SK-N-SH treated with all-trans-retinoic acid at 6 μM for 48 hours (cell line): ENCODE measurements around the gene SMIM41.

Source experiments
- ATAC-seq: fragments of 200-7000 bp; cut with Tn5 transposase; 3 replicates; pipeline ENCODE4 v1.9.1; 2020; ENCODE audit warnings: mild to moderate bottlenecking, moderate library complexity
- ARNTL ChIP-seq: fragments of 450-650 bp; formaldehyde crosslinking; IDR thresholded peaks from 2 replicates; pipeline ENCODE4 v1.5.0; 2020; ENCODE audit warnings: low read depth, mild to moderate bottlenecking, moderate library complexity, borderline replicate concordance
- BACH2 ChIP-seq: fragments of 250-450 bp; sonication (Bioruptor Pico); IDR thresholded peaks from 2 replicates; pipeline ENCODE4 v1.9.0; 2021; ENCODE audit warnings: mild to moderate bottlenecking, borderline replicate concordance
- CSDC2 ChIP-seq: fragments of 250-450 bp; sonication (Bioruptor Pico); IDR thresholded peaks from 2 replicates; pipeline ENCODE4 v1.5.0; 2020; ENCODE audit warnings: mild to moderate bottlenecking, moderate library complexity
- ESRRG ChIP-seq: fragments of 250-450 bp; sonication (Bioruptor Pico); IDR thresholded peaks from 2 replicates; pipeline ENCODE4 v1.6.1; 2021; ENCODE audit warnings: mild to moderate bottlenecking
- GLIS3 ChIP-seq: fragments of 250-450 bp; sonication (Bioruptor Pico); IDR thresholded peaks from 2 replicates; pipeline ENCODE4 v1.5.0; 2020; ENCODE audit warnings: mild to moderate bottlenecking, moderate library complexity
- ISL1 ChIP-seq: fragments of 250-450 bp; sonication (Bioruptor Pico); IDR thresholded peaks from 2 replicates; pipeline ENCODE4 v2.1.2; 2022; ENCODE audit warnings: mild to moderate bottlenecking, moderate library complexity
- OSR1 ChIP-seq: fragments of 250-450 bp; sonication (Bioruptor Pico); IDR thresholded peaks from 2 replicates; pipeline ENCODE4 v1.8.0; 2022; ENCODE audit warnings: moderate library complexity, mild to moderate bottlenecking, inconsistent platforms
- PPARA ChIP-seq: fragments of 250-450 bp; sonication (Bioruptor Pico); IDR thresholded peaks from 2 replicates; pipeline ENCODE4 v1.5.0; 2020; ENCODE audit warnings: mild to moderate bottlenecking, borderline replicate concordance
- RARB ChIP-seq: fragments of 250-450 bp; sonication (Bioruptor Pico); IDR thresholded peaks from 2 replicates; pipeline ENCODE4 v1.8.0; 2021; ENCODE audit warnings: mild to moderate bottlenecking, moderate library complexity
- SNAI2 ChIP-seq: fragments of 250-450 bp; sonication (Bioruptor Pico); IDR thresholded peaks from 2 replicates; pipeline ENCODE4 v1.5.0; 2020; ENCODE audit warnings: mild to moderate bottlenecking, moderate library complexity
- TCF4 ChIP-seq: fragments of 250-450 bp; sonication (Bioruptor Pico); IDR thresholded peaks from 2 replicates; pipeline ENCODE4 v1.8.0; 2021; ENCODE audit warnings: mild to moderate bottlenecking, moderate library complexity, borderline replicate concordance
- TOX ChIP-seq: fragments of 250-450 bp; sonication (Bioruptor Pico); IDR thresholded peaks from 2 replicates; pipeline ENCODE4 v1.8.0; 2021; ENCODE audit warnings: mild to moderate bottlenecking, moderate library complexity, borderline replicate concordance
- ZC3H10 ChIP-seq: fragments of 250-450 bp; sonication (Bioruptor Pico); IDR thresholded peaks from 2 replicates; pipeline ENCODE4 v1.5.1; 2021; ENCODE audit warnings: mild to moderate bottlenecking, moderate library complexity
- ZFP3 ChIP-seq: fragments of 250-450 bp; sonication (Bioruptor Pico); IDR thresholded peaks from 2 replicates; pipeline ENCODE4 v1.5.0; 2020; ENCODE audit warnings: mild to moderate bottlenecking, moderate library complexity
- ZFP30 ChIP-seq: fragments of 450-650 bp; formaldehyde crosslinking; IDR thresholded peaks from 2 replicates; pipeline ENCODE4 v1.5.0; 2022; ENCODE audit warnings: mild to moderate bottlenecking, moderate library complexity
- ZNF565 ChIP-seq: fragments of 450-650 bp; formaldehyde crosslinking; conservative IDR thresholded peaks from 2 replicates; pipeline ENCODE4 v1.5.0; 2020; ENCODE audit warnings: low read depth, mild to moderate bottlenecking, moderate library complexity
- ZNF70 ChIP-seq: fragments of 450-650 bp; formaldehyde crosslinking; IDR thresholded peaks from 2 replicates; pipeline ENCODE4 v1.5.0; 2020; ENCODE audit warnings: mild to moderate bottlenecking, moderate library complexity
- ZNF8 ChIP-seq: fragments of 450-650 bp; formaldehyde crosslinking; IDR thresholded peaks from 2 replicates; pipeline ENCODE4 v1.5.0; 2020; ENCODE audit warnings: mild to moderate bottlenecking, moderate library complexity
- TF ChIP-seq, protein P1 (sequence below): fragments of 250-450 bp; sonication (Bioruptor Pico); IDR thresholded peaks from 2 replicates; pipeline ENCODE4 v1.8.0; 2021; ENCODE audit warnings: low read depth, mild to moderate bottlenecking, moderate library complexity, borderline replicate concordance
- TF ChIP-seq, protein P2 (sequence below): fragments of 250-450 bp; sonication (Bioruptor Pico); IDR thresholded peaks from 2 replicates; pipeline ENCODE4 v1.5.1; 2020; ENCODE audit warnings: low read depth, mild to moderate bottlenecking, moderate library complexity
- TF ChIP-seq, protein P3 (sequence below): fragments of 250-450 bp; sonication (Bioruptor Pico); IDR thresholded peaks from 2 replicates; pipeline ENCODE4 v1.5.0; 2020; ENCODE audit warnings: mild to moderate bottlenecking, moderate library complexity
- TF ChIP-seq, protein P4 (sequence below): fragments of 250-450 bp; sonication (Bioruptor Pico); IDR thresholded peaks from 2 replicates; pipeline ENCODE4 v1.8.0; 2020; ENCODE audit warnings: mild to moderate bottlenecking, moderate library complexity, borderline replicate concordance
- TF ChIP-seq, protein P5 (sequence below): fragments of 250-450 bp; sonication (Bioruptor Pico); IDR thresholded peaks from 2 replicates; pipeline ENCODE4 v1.5.1; 2021; ENCODE audit warnings: mild to moderate bottlenecking, moderate library complexity

SMIM41 gene

DNA sequence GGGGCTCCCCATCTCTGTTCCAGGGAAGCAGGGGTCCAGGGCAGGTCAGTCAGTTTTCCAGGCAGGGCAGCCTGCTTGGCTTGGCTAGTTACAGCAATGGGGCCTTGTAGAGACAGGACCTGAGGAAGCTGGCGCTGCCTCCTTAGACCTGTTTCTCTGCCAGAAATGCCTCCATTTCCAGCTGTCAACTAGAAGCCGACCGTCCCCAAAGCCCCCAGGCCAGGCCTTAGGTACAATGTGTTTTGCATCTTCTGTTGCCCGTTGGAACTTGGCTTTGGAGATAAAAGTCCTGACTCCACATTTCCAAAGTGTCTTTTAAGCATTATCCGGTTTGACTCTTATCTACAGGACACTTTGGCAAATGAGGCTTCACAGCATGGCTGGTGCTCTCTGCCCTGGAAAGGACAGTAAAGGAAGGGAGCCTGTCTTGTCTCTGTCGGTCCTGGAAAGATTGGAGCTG is 69.7 kb downstream of the SMIM41 start (continued):
- TF ChIP-seq OSR1 (CRISPR knock-in tag) (no peak), ZNF70 (CRISPR knock-in tag) (no peak), BACH2 (no peak), ZFP3 (CRISPR knock-in tag) (no peak), TOX (CRISPR knock-in tag) (no peak), SNAI2 (no peak)
- TF ChIP-seq, protein P1, sequence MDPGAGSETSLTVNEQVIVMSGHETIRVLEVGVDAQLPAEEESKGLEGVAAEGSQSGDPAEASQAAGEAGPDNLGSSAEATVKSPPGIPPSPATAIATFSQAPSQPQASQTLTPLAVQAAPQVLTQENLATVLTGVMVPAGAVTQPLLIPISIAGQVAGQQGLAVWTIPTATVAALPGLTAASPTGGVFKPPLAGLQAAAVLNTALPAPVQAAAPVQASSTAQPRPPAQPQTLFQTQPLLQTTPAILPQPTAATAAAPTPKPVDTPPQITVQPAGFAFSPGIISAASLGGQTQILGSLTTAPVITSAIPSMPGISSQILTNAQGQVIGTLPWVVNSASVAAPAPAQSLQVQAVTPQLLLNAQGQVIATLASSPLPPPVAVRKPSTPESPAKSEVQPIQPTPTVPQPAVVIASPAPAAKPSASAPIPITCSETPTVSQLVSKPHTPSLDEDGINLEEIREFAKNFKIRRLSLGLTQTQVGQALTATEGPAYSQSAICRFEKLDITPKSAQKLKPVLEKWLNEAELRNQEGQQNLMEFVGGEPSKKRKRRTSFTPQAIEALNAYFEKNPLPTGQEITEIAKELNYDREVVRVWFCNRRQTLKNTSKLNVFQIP (CRISPR knock-in tag) = no peak

DNA sequence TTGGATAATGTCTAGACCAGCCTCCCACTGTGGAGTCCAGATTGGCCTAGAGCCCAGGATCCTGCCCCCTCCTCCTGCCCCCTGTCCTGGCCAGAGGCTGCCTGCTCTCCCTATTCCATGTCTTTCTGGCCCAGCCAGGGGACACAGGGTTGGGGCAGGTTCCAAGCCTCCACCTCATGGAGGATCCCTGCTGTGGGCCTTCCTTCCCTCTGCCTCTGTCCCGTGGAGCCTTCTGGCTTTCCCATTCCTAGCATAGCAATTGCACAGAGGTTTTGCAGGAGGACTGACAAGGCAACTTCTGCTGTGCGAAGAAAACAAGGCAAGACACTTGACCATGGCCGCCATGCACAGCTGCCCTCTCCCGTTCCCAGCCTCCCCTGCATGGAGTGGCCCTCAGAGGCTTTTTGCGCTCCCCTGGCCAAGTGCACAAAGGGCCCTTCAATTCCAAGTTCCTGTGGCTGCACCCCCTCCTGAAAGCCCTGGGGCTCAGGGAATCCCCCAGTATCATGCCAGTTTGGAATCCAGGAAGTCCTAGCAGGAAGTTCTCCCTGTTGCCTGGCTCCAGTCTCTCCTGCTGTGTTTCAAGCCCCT is 70.2 kb downstream of the SMIM41 start:
- TF ChIP-seq, protein P2, sequence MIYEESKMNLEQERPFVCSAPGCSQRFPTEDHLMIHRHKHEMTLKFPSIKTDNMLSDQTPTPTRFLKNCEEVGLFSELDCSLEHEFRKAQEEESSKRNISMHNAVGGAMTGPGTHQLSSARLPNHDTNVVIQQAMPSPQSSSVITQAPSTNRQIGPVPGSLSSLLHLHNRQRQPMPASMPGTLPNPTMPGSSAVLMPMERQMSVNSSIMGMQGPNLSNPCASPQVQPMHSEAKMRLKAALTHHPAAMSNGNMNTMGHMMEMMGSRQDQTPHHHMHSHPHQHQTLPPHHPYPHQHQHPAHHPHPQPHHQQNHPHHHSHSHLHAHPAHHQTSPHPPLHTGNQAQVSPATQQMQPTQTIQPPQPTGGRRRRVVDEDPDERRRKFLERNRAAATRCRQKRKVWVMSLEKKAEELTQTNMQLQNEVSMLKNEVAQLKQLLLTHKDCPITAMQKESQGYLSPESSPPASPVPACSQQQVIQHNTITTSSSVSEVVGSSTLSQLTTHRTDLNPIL (CRISPR knock-in tag) = no peak
- TF ChIP-seq ZNF8 (CRISPR knock-in tag) (no peak), ZNF70 (CRISPR knock-in tag) (no peak), ZFP3 (CRISPR knock-in tag) (no peak), BACH2 (no peak), RARB (no peak), SNAI2 (no peak), ESRRG (no peak), ZC3H10 (no peak), OSR1 (CRISPR knock-in tag) (no peak), CSDC2 (CRISPR knock-in tag) (no peak), PPARA (no peak), ZNF565 (CRISPR knock-in tag) (no peak), ZFP30 (CRISPR knock-in tag) (no peak), GLIS3 (CRISPR knock-in tag) (no peak), TCF4 (CRISPR knock-in tag) (no peak), ARNTL (no peak)
- TF ChIP-seq, protein P3, sequence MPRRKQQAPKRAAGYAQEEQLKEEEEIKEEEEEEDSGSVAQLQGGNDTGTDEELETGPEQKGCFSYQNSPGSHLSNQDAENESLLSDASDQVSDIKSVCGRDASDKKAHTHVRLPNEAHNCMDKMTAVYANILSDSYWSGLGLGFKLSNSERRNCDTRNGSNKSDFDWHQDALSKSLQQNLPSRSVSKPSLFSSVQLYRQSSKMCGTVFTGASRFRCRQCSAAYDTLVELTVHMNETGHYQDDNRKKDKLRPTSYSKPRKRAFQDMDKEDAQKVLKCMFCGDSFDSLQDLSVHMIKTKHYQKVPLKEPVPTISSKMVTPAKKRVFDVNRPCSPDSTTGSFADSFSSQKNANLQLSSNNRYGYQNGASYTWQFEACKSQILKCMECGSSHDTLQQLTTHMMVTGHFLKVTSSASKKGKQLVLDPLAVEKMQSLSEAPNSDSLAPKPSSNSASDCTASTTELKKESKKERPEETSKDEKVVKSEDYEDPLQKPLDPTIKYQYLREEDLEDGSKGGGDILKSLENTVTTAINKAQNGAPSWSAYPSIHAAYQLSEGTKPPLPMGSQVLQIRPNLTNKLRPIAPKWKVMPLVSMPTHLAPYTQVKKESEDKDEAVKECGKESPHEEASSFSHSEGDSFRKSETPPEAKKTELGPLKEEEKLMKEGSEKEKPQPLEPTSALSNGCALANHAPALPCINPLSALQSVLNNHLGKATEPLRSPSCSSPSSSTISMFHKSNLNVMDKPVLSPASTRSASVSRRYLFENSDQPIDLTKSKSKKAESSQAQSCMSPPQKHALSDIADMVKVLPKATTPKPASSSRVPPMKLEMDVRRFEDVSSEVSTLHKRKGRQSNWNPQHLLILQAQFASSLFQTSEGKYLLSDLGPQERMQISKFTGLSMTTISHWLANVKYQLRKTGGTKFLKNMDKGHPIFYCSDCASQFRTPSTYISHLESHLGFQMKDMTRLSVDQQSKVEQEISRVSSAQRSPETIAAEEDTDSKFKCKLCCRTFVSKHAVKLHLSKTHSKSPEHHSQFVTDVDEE (CRISPR knock-in tag) = no peak
- TF ChIP-seq, protein P4, sequence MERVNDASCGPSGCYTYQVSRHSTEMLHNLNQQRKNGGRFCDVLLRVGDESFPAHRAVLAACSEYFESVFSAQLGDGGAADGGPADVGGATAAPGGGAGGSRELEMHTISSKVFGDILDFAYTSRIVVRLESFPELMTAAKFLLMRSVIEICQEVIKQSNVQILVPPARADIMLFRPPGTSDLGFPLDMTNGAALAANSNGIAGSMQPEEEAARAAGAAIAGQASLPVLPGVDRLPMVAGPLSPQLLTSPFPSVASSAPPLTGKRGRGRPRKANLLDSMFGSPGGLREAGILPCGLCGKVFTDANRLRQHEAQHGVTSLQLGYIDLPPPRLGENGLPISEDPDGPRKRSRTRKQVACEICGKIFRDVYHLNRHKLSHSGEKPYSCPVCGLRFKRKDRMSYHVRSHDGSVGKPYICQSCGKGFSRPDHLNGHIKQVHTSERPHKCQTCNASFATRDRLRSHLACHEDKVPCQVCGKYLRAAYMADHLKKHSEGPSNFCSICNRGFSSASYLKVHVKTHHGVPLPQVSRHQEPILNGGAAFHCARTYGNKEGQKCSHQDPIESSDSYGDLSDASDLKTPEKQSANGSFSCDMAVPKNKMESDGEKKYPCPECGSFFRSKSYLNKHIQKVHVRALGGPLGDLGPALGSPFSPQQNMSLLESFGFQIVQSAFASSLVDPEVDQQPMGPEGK (CRISPR knock-in tag) = no peak
- no peak for ATAC-seq

DNA sequence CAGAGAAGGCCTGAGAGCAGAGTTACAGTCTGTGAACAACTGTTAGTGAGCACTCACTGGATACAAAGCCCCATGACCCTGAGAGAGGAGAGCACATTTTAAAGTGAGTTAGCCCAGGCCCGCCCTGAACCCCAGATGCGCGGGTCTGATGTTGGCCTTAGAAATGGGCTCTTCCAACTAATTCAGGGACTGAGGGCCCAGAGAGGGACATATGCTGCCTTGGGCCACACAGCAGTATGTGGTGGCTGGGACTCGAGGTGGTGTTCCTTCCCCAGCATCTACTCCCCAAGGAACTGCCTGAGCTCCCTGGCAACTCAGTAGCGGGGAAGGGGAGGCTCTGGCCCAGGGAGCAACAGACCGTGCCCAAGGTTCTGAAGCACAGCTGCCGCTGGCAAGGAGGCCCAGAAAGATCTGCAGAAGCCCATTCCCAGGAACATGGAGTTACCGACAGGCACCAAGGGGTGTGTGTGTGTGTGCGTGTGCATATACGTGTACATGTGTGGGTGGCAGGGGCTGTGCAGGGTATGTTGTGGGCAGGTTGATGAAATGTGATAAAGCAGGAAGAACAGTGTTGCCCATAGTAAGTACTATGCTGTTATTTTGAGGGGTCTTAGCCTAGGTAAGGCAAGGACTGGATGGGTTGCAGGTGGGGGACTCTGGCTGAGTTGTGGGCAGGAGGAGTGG is 71.8 kb downstream of the SMIM41 start:
- ATAC-seq = no peak
- TF ChIP-seq ARNTL (no peak), ZNF565 (CRISPR knock-in tag) (no peak), ISL1 (CRISPR knock-in tag) (no peak), PPARA (no peak), RARB (no peak), BACH2 (no peak)
- TF ChIP-seq, protein P5, sequence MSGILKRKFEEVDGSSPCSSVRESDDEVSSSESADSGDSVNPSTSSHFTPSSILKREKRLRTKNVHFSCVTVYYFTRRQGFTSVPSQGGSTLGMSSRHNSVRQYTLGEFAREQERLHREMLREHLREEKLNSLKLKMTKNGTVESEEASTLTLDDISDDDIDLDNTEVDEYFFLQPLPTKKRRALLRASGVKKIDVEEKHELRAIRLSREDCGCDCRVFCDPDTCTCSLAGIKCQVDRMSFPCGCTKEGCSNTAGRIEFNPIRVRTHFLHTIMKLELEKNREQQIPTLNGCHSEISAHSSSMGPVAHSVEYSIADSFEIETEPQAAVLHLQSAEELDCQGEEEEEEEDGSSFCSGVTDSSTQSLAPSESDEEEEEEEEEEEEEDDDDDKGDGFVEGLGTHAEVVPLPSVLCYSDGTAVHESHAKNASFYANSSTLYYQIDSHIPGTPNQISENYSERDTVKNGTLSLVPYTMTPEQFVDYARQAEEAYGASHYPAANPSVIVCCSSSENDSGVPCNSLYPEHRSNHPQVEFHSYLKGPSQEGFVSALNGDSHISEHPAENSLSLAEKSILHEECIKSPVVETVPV = no peak
- TF ChIP-seq, protein P1 (CRISPR knock-in tag) = no peak
